Activated naive CD4-positive, alpha-beta T cell treated with anti-CD3 and anti-CD28 coated beads for 36 hours (primary cell): Measurements from ENCODE around the gene STK25. TPM values are rescaled to one million over a fixed set of nuclear protein-coding genes. Genes with fewer than 3 reads are reported as not detected.
A peak's percentile ranks its signal among the peaks of the same experiment; 100 is the strongest.

Experiments used
- CTCF ChIA-PET: fragments of 350-600 bp; sonication (Branson Sonifier 250); formaldehyde crosslinking; loops from one replicate; lab custom pipeline; 2021; ENCODE audit warnings: antibody characterized with exemption; lab: Charles Lee
- DNase-seq: peaks from one replicate; pipeline ENCODE4 v3.0.0-alpha.2; 2020
- H3K27ac Mint-ChIP-seq: one replicate; pipeline ENCODE4 v1.8.0; 2021; ENCODE audit warnings: mild to moderate bottlenecking, mixed read lengths
- H3K27me3 Mint-ChIP-seq: one replicate; pipeline ENCODE4 v1.8.0; 2021; ENCODE audit warnings: low read depth, mixed read lengths
- H3K36me3 Mint-ChIP-seq: one replicate; pipeline ENCODE4 v1.8.0; 2021; ENCODE audit warnings: low read depth, mixed read lengths
- H3K4me1 Mint-ChIP-seq: one replicate; pipeline ENCODE4 v1.8.0; 2021; ENCODE audit warnings: low read depth, mixed read lengths
- H3K4me3 Mint-ChIP-seq: one replicate; pipeline ENCODE4 v1.8.0; 2021; ENCODE audit warnings: mild to moderate bottlenecking, moderate library complexity, mixed read lengths
- H3K9me3 Mint-ChIP-seq: one replicate; pipeline ENCODE4 v1.8.0; 2021; ENCODE audit warnings: mixed read lengths
- intact Hi-C: fragments of 100-400 bp; cut with micrococcal nuclease; formaldehyde crosslinking; loops from one replicate; pipeline ENCODE4 v1.15.1; 2023
- total RNA-seq, 2 experiments: library from RNA; stranded (reverse); gene quantifications; one replicate each; pipeline ENCODE4 v1.2.3, GENCODE V29; 2021

The STK25 gene
- total RNA-seq, result 10 to 100 TPM; 81.2 to 88.4 TPM

- intact Hi-C loops, result loop anchor here (1.0 to 5.0 kb wide), 10 partner anchors 64 to 373 kb away; partner anchors contain the start of genes ATG4B, D2HGDH, DTYMK and FARP2
- peak within 1 kb of the TSS; percentile 79 for H3K4me3 Mint-ChIP-seq
- H3K36me3 Mint-ChIP-seq, result no peaks in the 10 kb centered on the region
- CTCF ChIA-PET, result no interaction called here
- peak; percentile 98 for DNase-seq
- H3K4me1 Mint-ChIP-seq, result peaks cover 21% of the 10 kb centered on the region
- no peaks in the 10 kb centered on the region for H3K27me3 Mint-ChIP-seq
- no peak within 1 kb of the TSS for H3K27ac Mint-ChIP-seq
- H3K9me3 Mint-ChIP-seq, result no peaks in the 10 kb centered on the region
These were observed at the start of gene STK25 for GRCh38 chr2:241508240-241509154. Gene STK25 (minus strand): TSS chr2:241508584. CDS start chr2:241508035, 549 bp downstream.

GRCh38 chr2:241556746-241557145, 48.4 kb upstream of the STK25 start:
- Mint-ChIP-seq H3K9me3 (peaks cover 4% of the 10 kb centered on the region), H3K4me3 (no peak overlapping the region), H3K4me1 (peaks cover 11% of the 10 kb centered on the region), H3K27me3 (peaks cover 41% of the 10 kb centered on the region), H3K27ac (no peak overlapping the region), H3K36me3 (no peaks in the 10 kb centered on the region)
- intact Hi-C loops, result no loop called here
- DNase-seq, result no peak
- CTCF ChIA-PET, result no interaction called here

GRCh38 chr2:241555711-241556110, 47.3 kb upstream of the STK25 start:
- CTCF ChIA-PET, result interaction anchor here (0.6 to 1.0 kb wide), 3 partner anchors 21 to 638 kb away, joined by 3 to 4 read pairs (median 3); no protein-coding TSS in a partner anchor
- H3K36me3 Mint-ChIP-seq, result no peaks in the 10 kb centered on the region
- peaks cover 11% of the 10 kb centered on the region for H3K4me1 Mint-ChIP-seq
- intact Hi-C loops, result no loop called here
- no peak overlapping the region for H3K27ac Mint-ChIP-seq
- H3K4me3 Mint-ChIP-seq, result no peak overlapping the region
- peaks cover 4% of the 10 kb centered on the region for H3K9me3 Mint-ChIP-seq
- no peak for DNase-seq
- peaks cover 41% of the 10 kb centered on the region for H3K27me3 Mint-ChIP-seq

GRCh38 chr2:241554610-241555322, 46.4 kb upstream of the STK25 start:
- Mint-ChIP-seq H3K27me3 (peaks cover 33% of the 10 kb centered on the region), H3K9me3 (peaks cover 4% of the 10 kb centered on the region), H3K4me3 (no peak overlapping the region), H3K4me1 (peaks cover 9% of the 10 kb centered on the region), H3K27ac (no peak overlapping the region), H3K36me3 (no peaks in the 10 kb centered on the region)
- intact Hi-C loops, result no loop called here
- DNase-seq, result no peak
- CTCF ChIA-PET, result interaction anchor here (0.7 to 1.0 kb wide), 2 partner anchors 17 to 22 kb away, joined by 3 read pairs; no protein-coding TSS in a partner anchor

GRCh38 chr2:241553981-241554380, 45.6 kb upstream of the STK25 start:
- CTCF ChIA-PET, result interaction anchor here (0.7 kb wide), 1 partner anchor 16 kb away, joined by 3 read pairs; no protein-coding TSS in a partner anchor
- no peak overlapping the region for H3K4me3 Mint-ChIP-seq
- H3K27me3 Mint-ChIP-seq, result peaks cover 37% of the 10 kb centered on the region
- intact Hi-C loops, result no loop called here
- DNase-seq, result no peak
- no peak overlapping the region for H3K27ac Mint-ChIP-seq
- H3K36me3 Mint-ChIP-seq, result no peaks in the 10 kb centered on the region
- H3K9me3 Mint-ChIP-seq, result peaks cover 4% of the 10 kb centered on the region
- peaks cover 8% of the 10 kb centered on the region for H3K4me1 Mint-ChIP-seq

- H3K4me1 Mint-ChIP-seq, result peaks cover 8% of the 10 kb centered on the region
- H3K36me3 Mint-ChIP-seq, result no peaks in the 10 kb centered on the region
- DNase-seq, result no peak
- intact Hi-C loops, result no loop called here
- no peak overlapping the region for H3K27ac Mint-ChIP-seq
- H3K27me3 Mint-ChIP-seq, result peaks cover 39% of the 10 kb centered on the region
- CTCF ChIA-PET, result no interaction called here
- peaks cover 4% of the 10 kb centered on the region for H3K9me3 Mint-ChIP-seq
- no peak overlapping the region for H3K4me3 Mint-ChIP-seq
These were observed 45.1 kb upstream of the STK25 start for GRCh38 chr2:241553512-241553830.

GRCh38 chr2:241551998-241552737, 43.8 kb upstream of the STK25 start:
- H3K9me3 Mint-ChIP-seq, result peaks cover 4% of the 10 kb centered on the region
- CTCF ChIA-PET, result no interaction called here
- no peaks in the 10 kb centered on the region for H3K36me3 Mint-ChIP-seq
- H3K27ac Mint-ChIP-seq, result no peak overlapping the region
- peaks cover 5% of the 10 kb centered on the region for H3K4me1 Mint-ChIP-seq
- H3K27me3 Mint-ChIP-seq, result peaks cover 33% of the 10 kb centered on the region
- no peak overlapping the region for H3K4me3 Mint-ChIP-seq
- intact Hi-C loops, result no loop called here
- no peak for DNase-seq

- no peak overlapping the region for H3K27ac Mint-ChIP-seq
- no peak for DNase-seq
- CTCF ChIA-PET, result interaction anchor here (0.7 kb wide), 1 partner anchor 30 kb away, joined by 4 read pairs; no protein-coding TSS in a partner anchor
- no peak overlapping the region for H3K4me3 Mint-ChIP-seq
- intact Hi-C loops, result no loop called here
- peaks cover 31% of the 10 kb centered on the region for H3K27me3 Mint-ChIP-seq
- H3K36me3 Mint-ChIP-seq, result no peaks in the 10 kb centered on the region
- peaks cover 5% of the 10 kb centered on the region for H3K4me1 Mint-ChIP-seq
- peaks cover under 1% of the 10 kb centered on the region for H3K9me3 Mint-ChIP-seq
These were observed 43.2 kb upstream of the STK25 start for GRCh38 chr2:241551599-241551997.

GRCh38 chr2:241550616-241551580, 42.5 kb upstream of the STK25 start:
- H3K4me1 Mint-ChIP-seq, result peaks cover 4% of the 10 kb centered on the region
- no peaks in the 10 kb centered on the region for H3K9me3 Mint-ChIP-seq
- H3K27ac Mint-ChIP-seq, result no peak overlapping the region
- DNase-seq, result no peak
- H3K36me3 Mint-ChIP-seq, result no peaks in the 10 kb centered on the region
- CTCF ChIA-PET, result interaction anchor here (0.7 kb wide), 1 partner anchor 31 kb away, joined by 4 read pairs; no protein-coding TSS in a partner anchor
- H3K27me3 Mint-ChIP-seq, result peaks cover 30% of the 10 kb centered on the region
- H3K4me3 Mint-ChIP-seq, result no peak overlapping the region
- intact Hi-C loops, result no loop called here

GRCh38 chr2:241548451-241548835, 40.1 kb upstream of the STK25 start:
- Mint-ChIP-seq H3K27ac (no peak overlapping the region), H3K4me1 (no peaks in the 10 kb centered on the region), H3K4me3 (no peak overlapping the region), H3K27me3 (peaks cover 23% of the 10 kb centered on the region), H3K9me3 (no peaks in the 10 kb centered on the region), H3K36me3 (no peaks in the 10 kb centered on the region)
- intact Hi-C loops, result no loop called here
- CTCF ChIA-PET, result no interaction called here
- DNase-seq, result no peak

- CTCF ChIA-PET, result no interaction called here
- no peaks in the 10 kb centered on the region for H3K36me3 Mint-ChIP-seq
- no peaks in the 10 kb centered on the region for H3K4me1 Mint-ChIP-seq
- no peak overlapping the region for H3K4me3 Mint-ChIP-seq
- DNase-seq, result no peak
- no peak overlapping the region for H3K27ac Mint-ChIP-seq
- intact Hi-C loops, result no loop called here
- no peaks in the 10 kb centered on the region for H3K9me3 Mint-ChIP-seq
- peaks cover 24% of the 10 kb centered on the region for H3K27me3 Mint-ChIP-seq
These were observed 39.5 kb upstream of the STK25 start for GRCh38 chr2:241547781-241548450.
